ENCODE results near the gene STK32C. TPM values are rescaled to one million over a fixed set of nuclear protein-coding genes. Genes with fewer than 3 reads are reported as not detected.

STK32C gene
- total and polyA plus RNA-seq, 8 donors: 3.3 to 13.2 (median 5.2) TPM

GRCh38 chr10:132250481-132251475 is 57.0 kb downstream of the STK32C start:
- ATAC-seq (no peak), FAIRE-seq (no peak), DNase-seq (no peak)
- no peak overlapping the region for H3K27ac ChIP-seq
- intact Hi-C loops (cut with DNase I): no loop called here
- TF ChIP-seq, protein P1, sequence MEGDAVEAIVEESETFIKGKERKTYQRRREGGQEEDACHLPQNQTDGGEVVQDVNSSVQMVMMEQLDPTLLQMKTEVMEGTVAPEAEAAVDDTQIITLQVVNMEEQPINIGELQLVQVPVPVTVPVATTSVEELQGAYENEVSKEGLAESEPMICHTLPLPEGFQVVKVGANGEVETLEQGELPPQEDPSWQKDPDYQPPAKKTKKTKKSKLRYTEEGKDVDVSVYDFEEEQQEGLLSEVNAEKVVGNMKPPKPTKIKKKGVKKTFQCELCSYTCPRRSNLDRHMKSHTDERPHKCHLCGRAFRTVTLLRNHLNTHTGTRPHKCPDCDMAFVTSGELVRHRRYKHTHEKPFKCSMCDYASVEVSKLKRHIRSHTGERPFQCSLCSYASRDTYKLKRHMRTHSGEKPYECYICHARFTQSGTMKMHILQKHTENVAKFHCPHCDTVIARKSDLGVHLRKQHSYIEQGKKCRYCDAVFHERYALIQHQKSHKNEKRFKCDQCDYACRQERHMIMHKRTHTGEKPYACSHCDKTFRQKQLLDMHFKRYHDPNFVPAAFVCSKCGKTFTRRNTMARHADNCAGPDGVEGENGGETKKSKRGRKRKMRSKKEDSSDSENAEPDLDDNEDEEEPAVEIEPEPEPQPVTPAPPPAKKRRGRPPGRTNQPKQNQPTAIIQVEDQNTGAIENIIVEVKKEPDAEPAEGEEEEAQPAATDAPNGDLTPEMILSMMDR (IDR thresholded peaks at IDR 0.05): no peak
- H3K4me1 ChIP-seq: no peaks in the 10 kb centered on the region
- H3K9me3 ChIP-seq: no peaks in the 10 kb centered on the region
- 73 to 87% methylated on average over 25 to 29 of the region's 30 CpGs for WGBS, 2 donors
- no peaks in the 10 kb centered on the region for H3K27me3 ChIP-seq
- H3K36me3 ChIP-seq: no peaks in the 10 kb centered on the region
- no peak overlapping the region for H3K4me3 ChIP-seq

DNA sequence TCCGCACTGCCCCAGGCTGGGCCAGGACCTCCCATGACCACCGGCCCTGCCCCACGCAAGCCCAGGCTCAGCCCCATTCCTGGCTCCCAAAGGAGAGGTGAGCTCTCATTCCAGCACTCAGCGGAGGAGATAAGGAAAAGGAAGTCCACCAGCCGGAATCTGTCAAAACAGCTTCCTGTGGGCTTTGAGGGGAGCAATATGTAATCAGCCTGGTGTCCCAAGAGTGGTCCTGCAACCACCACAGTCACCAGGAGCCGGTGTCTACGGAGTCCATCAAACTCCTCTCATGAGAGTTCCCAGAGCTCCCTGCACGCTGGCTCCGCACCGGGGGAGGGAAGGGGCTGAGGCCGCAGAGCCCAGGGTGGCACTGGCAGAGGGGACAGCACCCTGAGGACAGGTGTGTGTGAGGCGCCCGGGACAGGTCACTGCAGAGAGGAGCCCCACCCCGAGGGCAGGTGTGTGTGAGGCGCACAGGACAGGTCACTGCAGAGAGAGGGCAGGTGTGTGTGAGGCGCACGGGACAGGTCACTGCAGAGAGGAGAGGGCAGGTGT is 57.9 kb downstream of the STK32C start:
- no peak for ATAC-seq
- intact Hi-C loops (cut with DNase I): no loop called here
- Histone ChIP-seq H3K4me3 (no peak overlapping the region), H3K36me3 (no peaks in the 10 kb centered on the region), H3K27me3 (no peaks in the 10 kb centered on the region), H3K9me3 (no peaks in the 10 kb centered on the region), H3K4me1 (no peaks in the 10 kb centered on the region), H3K27ac (no peak overlapping the region)
- no peak for FAIRE-seq
- no peak for DNase-seq
- WGBS, 2 donors: 71 to 76% methylated on average over 17 of the region's 17 CpGs
- TF ChIP-seq, protein P1 (IDR thresholded peaks at IDR 0.05): no peak

DNA sequence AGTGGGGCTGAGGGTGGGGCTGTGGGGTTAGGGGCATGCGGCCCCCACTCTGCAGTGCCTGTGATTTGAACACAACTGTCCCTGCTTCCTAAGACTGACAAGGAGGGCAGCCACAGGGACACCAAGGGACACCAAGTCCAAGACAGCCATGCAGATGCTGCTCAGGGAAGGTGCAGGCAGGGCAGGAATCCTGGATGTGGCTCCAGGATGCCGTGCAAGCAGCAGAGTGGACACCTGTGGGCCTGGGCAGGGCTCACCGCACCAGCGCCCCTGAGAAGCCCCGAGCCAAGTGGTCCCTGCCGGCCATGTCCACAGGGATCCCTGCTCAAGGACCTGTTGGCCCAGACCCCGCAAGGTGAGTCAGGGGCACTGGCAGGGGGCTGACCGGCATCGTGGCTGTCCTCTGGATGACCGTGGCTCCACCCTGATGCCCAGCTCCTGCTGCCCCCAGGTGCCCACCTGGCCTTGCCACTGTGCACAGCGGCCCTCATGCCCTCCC is 58.5 kb downstream of the STK32C start:
- ATAC-seq: peak in 1 of 4 donors; percentile 7
- Histone ChIP-seq H3K4me3 (no peak overlapping the region), H3K4me1 (no peaks in the 10 kb centered on the region), H3K36me3 (no peaks in the 10 kb centered on the region), H3K27ac (no peak overlapping the region), H3K9me3 (no peaks in the 10 kb centered on the region), H3K27me3 (no peaks in the 10 kb centered on the region)
- intact Hi-C loops (cut with DNase I): no loop called here
- WGBS, 2 donors: 80 to 83% methylated on average over 6 to 11 of the region's 11 CpGs
- TF ChIP-seq, protein P1 (IDR thresholded peaks at IDR 0.05): no peak
- no peak for FAIRE-seq
- no peak for DNase-seq

DNA sequence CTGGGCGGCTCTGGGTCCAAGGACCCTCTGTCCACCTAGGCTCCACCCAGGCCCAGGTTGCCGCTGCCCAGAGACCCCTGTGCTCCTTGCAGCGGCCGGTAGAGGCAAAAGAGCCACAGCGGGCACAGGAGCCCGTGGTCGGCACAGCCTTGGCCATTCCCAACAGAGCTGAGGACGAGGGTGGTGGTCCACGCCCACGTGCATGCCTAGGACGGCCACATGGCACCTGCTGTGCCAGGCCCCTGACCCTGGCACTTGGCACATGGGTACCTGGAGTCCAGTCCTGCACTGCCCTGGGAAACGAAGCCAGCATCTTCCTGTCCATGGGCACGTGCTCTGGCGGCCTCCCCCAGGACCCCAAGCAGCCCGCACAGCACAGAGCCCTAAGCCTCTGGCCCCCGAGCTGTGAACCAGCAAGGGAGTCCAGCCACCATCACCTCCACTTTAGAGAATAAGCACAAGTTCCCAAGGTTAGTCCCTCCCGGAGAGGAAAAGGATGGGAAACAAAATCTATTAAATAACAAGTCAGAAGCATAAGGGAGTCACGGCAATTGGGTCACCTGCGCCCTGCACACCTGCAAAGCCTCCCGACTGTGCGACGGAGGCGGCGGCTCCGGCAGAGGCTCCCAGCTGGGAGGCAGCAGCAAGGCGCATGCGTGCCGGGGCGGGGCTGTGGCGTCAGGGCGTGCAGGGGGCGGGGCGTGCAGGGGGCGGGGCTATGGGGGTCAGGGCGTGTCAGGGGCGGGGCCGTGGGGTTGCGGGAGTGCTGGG is 59.1 kb downstream of the STK32C start:
- TF ChIP-seq, protein P1 (IDR thresholded peaks at IDR 0.05): no peak
- Histone ChIP-seq H3K9me3 (no peaks in the 10 kb centered on the region), H3K27ac (no peak overlapping the region), H3K4me1 (no peaks in the 10 kb centered on the region), H3K36me3 (no peaks in the 10 kb centered on the region), H3K4me3 (peak overlapping the region in 3 of 4 donors; percentile 5 to 14 (median 7)), H3K27me3 (no peaks in the 10 kb centered on the region)
- 42 to 44% methylated on average over 37 to 38 of the region's 38 CpGs for WGBS, 2 donors
- ATAC-seq (peak; percentile 75 to 96 (median 91)), FAIRE-seq (no peak), DNase-seq (peak; percentile 62 to 89 (median 74))
- intact Hi-C loops (cut with DNase I): no loop called here

All from pancreas (tissue), 10 donors.